ENCODE data around the gene CCDC24. TPM values are rescaled to one million over a fixed set of nuclear protein-coding genes. Genes with fewer than 3 reads are reported as not detected.

The CCDC24 gene
- total RNA-seq, 4 donors from 2014 or later = 3.0 to 7.3 (median 4.7) TPM

DNA sequence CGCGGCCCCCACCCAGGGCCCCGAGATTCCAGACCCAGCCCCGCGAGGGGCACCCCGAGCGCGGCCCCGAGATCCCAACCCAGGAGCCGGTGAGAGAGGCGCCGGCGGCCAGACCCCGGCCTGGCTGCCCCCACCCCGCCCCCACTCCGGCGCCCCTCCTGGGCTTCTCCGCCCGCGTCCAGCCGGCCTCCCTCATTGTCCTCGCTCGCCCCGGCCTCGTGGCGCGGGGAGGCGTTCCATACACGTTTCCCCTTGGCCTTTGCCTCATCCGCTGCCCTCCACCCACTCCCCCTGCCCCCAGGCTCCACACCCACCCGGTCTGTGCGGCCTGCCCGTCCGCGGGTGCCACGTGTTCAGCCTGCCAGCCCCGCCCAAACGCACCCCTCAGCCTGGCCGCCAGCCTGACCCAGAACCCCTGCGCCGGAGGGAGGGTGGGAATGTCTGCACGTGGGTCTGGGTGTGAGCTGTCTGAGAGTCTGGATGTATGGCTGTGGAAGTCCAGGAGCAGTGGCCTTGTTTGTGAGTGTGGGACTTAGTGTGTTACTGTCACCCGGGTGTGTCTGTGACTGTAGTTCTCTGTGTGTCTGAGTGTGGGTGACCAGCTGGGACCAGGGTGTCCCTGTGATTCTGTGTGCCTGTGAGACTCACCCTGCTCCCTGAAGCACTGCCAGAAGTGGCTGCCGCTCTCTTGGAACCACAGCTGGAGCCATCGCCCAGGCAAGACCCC, 11.7 kb upstream of the CCDC24 start:
- H3K9me3 ChIP-seq = no peaks in the 10 kb centered on the region
- H3K27ac ChIP-seq = peak overlapping the region; percentile 47 to 84 (median 80)
- WGBS, 2 donors = 11% methylated on average over 1 to 7 of the region's 45 CpGs
- DNase-seq = no peak
- intact Hi-C loops (cut with DNase I) = no loop called here
- TF ChIP-seq POLR2A (IDR thresholded peaks at IDR 0.05) = no peak
- TF ChIP-seq, protein P1, sequence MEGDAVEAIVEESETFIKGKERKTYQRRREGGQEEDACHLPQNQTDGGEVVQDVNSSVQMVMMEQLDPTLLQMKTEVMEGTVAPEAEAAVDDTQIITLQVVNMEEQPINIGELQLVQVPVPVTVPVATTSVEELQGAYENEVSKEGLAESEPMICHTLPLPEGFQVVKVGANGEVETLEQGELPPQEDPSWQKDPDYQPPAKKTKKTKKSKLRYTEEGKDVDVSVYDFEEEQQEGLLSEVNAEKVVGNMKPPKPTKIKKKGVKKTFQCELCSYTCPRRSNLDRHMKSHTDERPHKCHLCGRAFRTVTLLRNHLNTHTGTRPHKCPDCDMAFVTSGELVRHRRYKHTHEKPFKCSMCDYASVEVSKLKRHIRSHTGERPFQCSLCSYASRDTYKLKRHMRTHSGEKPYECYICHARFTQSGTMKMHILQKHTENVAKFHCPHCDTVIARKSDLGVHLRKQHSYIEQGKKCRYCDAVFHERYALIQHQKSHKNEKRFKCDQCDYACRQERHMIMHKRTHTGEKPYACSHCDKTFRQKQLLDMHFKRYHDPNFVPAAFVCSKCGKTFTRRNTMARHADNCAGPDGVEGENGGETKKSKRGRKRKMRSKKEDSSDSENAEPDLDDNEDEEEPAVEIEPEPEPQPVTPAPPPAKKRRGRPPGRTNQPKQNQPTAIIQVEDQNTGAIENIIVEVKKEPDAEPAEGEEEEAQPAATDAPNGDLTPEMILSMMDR (IDR thresholded peaks at IDR 0.05) = no peak
- H3K27me3 ChIP-seq = no peaks in the 10 kb centered on the region
- H3K36me3 ChIP-seq = peaks cover 12 to 58% (median 15%) of the 10 kb centered on the region in 3 donors
- H3K4me1 ChIP-seq = peaks cover 43 to 66% (median 47%) of the 10 kb centered on the region in 3 donors
- H3K4me3 ChIP-seq = peak overlapping the region; percentile 61 to 94 (median 74)

DNA sequence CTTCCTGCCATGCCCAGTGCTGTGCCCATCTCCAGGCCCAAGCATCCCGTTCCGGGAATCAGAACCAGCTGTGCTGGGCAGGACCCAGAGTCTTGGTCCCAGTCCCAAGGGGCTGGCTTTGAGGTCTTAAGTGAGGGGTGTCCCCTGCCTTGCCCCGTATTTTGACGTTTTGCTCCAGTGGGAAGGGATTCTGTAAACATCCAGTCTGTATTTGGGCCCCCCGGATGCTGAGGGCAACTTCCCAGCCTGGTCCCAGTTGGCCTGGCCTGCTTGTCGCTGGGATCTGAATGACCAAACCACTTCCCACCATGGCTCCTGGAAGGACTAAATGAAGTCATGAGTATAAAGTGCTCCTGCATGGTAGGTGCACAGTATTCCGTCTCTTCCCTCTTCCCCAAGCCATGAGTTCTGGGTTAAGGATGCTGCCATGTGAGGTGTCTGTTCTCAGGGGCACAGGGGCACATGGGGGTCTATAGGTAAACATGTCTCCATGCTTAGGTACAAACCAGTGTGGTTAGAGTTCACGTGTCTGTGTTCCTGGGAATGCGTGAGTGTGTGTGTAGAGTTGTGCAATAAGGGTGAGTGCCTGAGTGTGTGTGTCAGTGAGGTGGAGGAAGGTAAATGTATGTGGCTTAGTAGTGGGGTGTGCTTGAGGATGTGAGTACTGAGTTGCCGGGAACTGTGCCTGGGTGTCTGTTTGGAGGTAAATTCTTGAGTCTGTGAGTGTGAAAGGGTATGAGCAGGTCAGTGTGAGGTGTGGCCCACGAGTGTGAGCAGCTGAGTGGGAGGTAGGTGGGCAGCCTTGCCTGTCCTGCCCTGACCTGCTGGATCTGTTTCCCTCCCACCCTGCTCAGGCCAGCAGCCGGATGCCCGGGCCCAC, 10.9 kb upstream of the CCDC24 start:
- peaks cover 12 to 66% (median 18%) of the 10 kb centered on the region in 3 donors for H3K36me3 ChIP-seq
- no peak for DNase-seq
- WGBS, 2 donors = 40 to 59% methylated on average over 7 to 10 of the region's 13 CpGs
- no peaks in the 10 kb centered on the region for H3K27me3 ChIP-seq
- no peaks in the 10 kb centered on the region for H3K9me3 ChIP-seq
- TF ChIP-seq POLR2A (IDR thresholded peaks at IDR 0.05) = no peak
- TF ChIP-seq, protein P1 (IDR thresholded peaks at IDR 0.05) = no peak
- intact Hi-C loops (cut with DNase I) = no loop called here
- peak overlapping the region; percentile 61 to 94 (median 74) for H3K4me3 ChIP-seq
- peaks cover 43 to 64% (median 45%) of the 10 kb centered on the region in 3 donors for H3K4me1 ChIP-seq
- H3K27ac ChIP-seq = peak overlapping the region; percentile 47 to 84 (median 80)

DNA sequence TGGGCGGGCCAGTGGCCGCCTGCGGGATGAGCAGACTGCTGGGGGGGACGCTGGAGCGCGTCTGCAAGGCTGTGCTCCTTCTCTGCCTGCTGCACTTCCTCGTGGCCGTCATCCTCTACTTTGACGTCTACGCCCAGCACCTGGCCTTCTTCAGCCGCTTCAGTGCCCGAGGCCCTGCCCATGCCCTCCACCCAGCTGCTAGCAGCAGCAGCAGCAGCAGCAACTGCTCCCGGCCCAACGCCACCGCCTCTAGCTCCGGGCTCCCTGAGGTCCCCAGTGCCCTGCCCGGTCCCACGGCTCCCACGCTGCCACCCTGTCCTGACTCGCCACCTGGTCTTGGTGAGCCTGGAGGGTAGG, 10.3 kb upstream of the CCDC24 start:
- TF ChIP-seq POLR2A (IDR thresholded peaks at IDR 0.05) = no peak
- TF ChIP-seq, protein P1 (IDR thresholded peaks at IDR 0.05) = no peak
- Histone ChIP-seq H3K4me1 (peaks cover 37 to 58% (median 39%) of the 10 kb centered on the region in 3 donors), H3K27ac (peak overlapping the region; percentile 47 to 84 (median 80)), H3K9me3 (no peaks in the 10 kb centered on the region), H3K36me3 (peaks cover 12 to 69% (median 18%) of the 10 kb centered on the region in 3 donors), H3K27me3 (no peaks in the 10 kb centered on the region), H3K4me3 (peak overlapping the region in 2 of 4 donors; percentile 87 to 94)
- intact Hi-C loops (cut with DNase I) = no loop called here
- 36% methylated on average over 4 of the region's 20 CpGs; no CpG with 5 or more reads in 1 of the 2 donors for WGBS, 2 donors
- no peak for DNase-seq

DNA sequence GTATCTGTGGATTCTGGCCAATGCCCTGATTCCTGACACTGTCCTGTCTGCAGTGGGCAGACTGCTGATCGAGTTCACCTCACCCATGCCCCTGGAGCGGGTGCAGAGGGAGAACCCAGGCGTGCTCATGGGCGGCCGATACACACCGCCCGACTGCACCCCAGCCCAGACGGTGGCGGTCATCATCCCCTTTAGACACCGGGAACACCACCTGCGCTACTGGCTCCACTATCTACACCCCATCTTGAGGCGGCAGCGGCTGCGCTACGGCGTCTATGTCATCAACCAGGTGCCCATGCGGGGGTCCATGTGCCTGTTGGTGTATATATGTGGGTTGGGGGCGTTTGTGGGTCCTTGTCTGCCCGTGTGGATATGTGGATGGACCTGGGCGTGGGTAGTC, 9.8 kb upstream of the CCDC24 start:
- Histone ChIP-seq H3K27me3 (no peaks in the 10 kb centered on the region), H3K4me3 (no peak overlapping the region), H3K4me1 (peaks cover 32 to 52% (median 37%) of the 10 kb centered on the region in 3 donors), H3K36me3 (peaks cover 9 to 69% (median 14%) of the 10 kb centered on the region in 3 donors), H3K9me3 (no peaks in the 10 kb centered on the region), H3K27ac (peak overlapping the region in 1 of 4 donors; percentile 84)
- intact Hi-C loops (cut with DNase I) = no loop called here
- no peak for TF ChIP-seq POLR2A (IDR thresholded peaks at IDR 0.05)
- TF ChIP-seq, protein P1 (IDR thresholded peaks at IDR 0.05) = no peak
- no peak for DNase-seq
- WGBS, 2 donors = 87 to 95% methylated on average over 3 to 20 of the region's 20 CpGs

DNA sequence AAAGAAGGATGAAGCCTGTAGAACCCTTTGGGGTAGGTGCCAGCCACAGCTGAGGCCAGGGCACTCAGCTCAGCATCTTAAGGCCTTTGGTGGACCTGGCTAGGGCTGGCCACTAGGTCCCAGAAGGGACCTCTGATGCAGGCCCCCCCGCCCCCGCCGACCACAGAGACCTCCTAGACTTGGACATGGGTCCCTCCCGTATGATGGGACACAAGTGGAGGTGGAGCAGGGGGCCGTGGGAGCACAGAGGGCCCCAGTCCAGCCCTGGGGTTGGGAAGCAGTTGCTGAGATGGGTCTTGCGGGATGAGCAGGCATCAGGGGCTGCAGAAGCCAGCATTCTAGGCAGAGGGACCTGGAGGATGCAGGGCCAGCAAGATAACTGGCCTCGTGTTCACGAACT, 9.2 kb upstream of the CCDC24 start:
- WGBS, 2 donors = 97 to 100% methylated on average over 3 of the region's 8 CpGs
- no peaks in the 10 kb centered on the region for H3K27me3 ChIP-seq
- no peak overlapping the region for H3K4me3 ChIP-seq
- H3K27ac ChIP-seq = no peak overlapping the region
- H3K9me3 ChIP-seq = no peaks in the 10 kb centered on the region
- DNase-seq = no peak
- TF ChIP-seq, protein P1 (IDR thresholded peaks at IDR 0.05) = no peak
- no peak for TF ChIP-seq POLR2A (IDR thresholded peaks at IDR 0.05)
- peaks cover 26 to 46% (median 32%) of the 10 kb centered on the region in 3 donors for H3K4me1 ChIP-seq
- peaks cover 4 to 65% (median 8%) of the 10 kb centered on the region in 3 donors for H3K36me3 ChIP-seq
- intact Hi-C loops (cut with DNase I) = no loop called here
